Heart left ventricle (tissue), 16 donors: ENCODE measurements around the gene SYNDIG1L. TPM values are rescaled to one million over a fixed set of nuclear protein-coding genes. Genes with fewer than 3 reads are reported as not detected.

Experiments
- ATAC-seq, 4 donors: fragments of 200-7000 bp; cut with Tn5 transposase; one replicate each; pipeline ENCODE4 v1.9.1; 2020 to 2022; ENCODE audit warnings: moderate library complexity in 4 of 4, mild to moderate bottlenecking in 3 of 4, moderate number of reproducible peaks in 1 of 4
- DNase-seq, 5 donors: peaks; one replicate each; pipeline ENCODE4 v3.0.0-alpha.2; 2020
- H3K27ac ChIP-seq, 12 donors: fragments of 200-600 bp; sonication (generic) in 4 of 12; one replicate each; pipeline versions ENCODE4 v1.5.0 to v1.8.0; 2016 to 2022; ENCODE audit warnings: mild to moderate bottlenecking in 2 of 12
- H3K27me3 ChIP-seq, 9 donors: fragments of 200-600 bp; sonication (generic) in 2 of 9; one replicate each; pipeline versions ENCODE4 v1.5.1 to v1.8.0; 2016 to 2022; ENCODE audit warnings: mild to moderate bottlenecking in 3 of 9
- H3K36me3 ChIP-seq, 9 donors: fragments of 200-600 bp; sonication (generic) in 2 of 9; one replicate each; pipeline versions ENCODE4 v1.5.0 to v1.8.0; 2018 to 2022; ENCODE audit warnings: mild to moderate bottlenecking in 2 of 9
- H3K4me1 ChIP-seq, 12 donors: fragments of 200-600 bp; sonication (generic) in 4 of 12; one replicate each; pipeline versions ENCODE4 v1.5.0 to v1.8.0; 2016 to 2022; ENCODE audit warnings: mild to moderate bottlenecking in 3 of 12
- H3K4me3 ChIP-seq, 12 donors: fragments of 200-600 bp; sonication (generic) in 4 of 12; one replicate each; pipeline versions ENCODE4 v1.5.0 to v1.8.0; 2017 to 2022; ENCODE audit warnings: mild to moderate bottlenecking in 9 of 12, moderate library complexity in 4 of 12
- H3K9me3 ChIP-seq, 12 donors: fragments of 200-600 bp; sonication (generic) in 4 of 12; one replicate each; pipeline versions ENCODE4 v1.5.0 to v1.8.0; 2016 to 2022; ENCODE audit warnings: mild to moderate bottlenecking in 1 of 12
- CTCF ChIP-seq, 12 donors: fragments of 200-600 bp; sonication (generic) in 4 of 12; IDR thresholded peaks; one replicate each; pipeline versions ENCODE4 v1.5.0 to v1.8.0; 2018 to 2022; ENCODE audit warnings: antibody characterized with exemption in 12 of 12, mild to moderate bottlenecking in 5 of 12
- POLR2A ChIP-seq, 2 donors: fragments of 450-650 bp; IDR thresholded peaks; one replicate each; pipeline ENCODE4 v1.6.1; 2017; ENCODE audit warnings: antibody characterized with exemption in 2 of 2, mild to moderate bottlenecking in 2 of 2, moderate library complexity in 2 of 2
- WGBS, 4 donors: extraction: QIAGEN DNeasy Blood & Tissue Kit in 2 of 4; methylation state at CpG; one replicate each; pipeline versions ENCODE4 v1.1.5 to v1.1.7; 2013 to 2018; 5-methylcytosine and 5-hydroxymethylcytosine counted together
- intact Hi-C, 10 donors: fragments of 100-400 bp; cut with DNase I; formaldehyde crosslinking; loops; one replicate each; pipeline versions ENCODE4 v1.11.1 to v1.14.2; 2022
- polyA plus RNA-seq, 2 donors: library from polyadenylated mRNA; stranded (reverse); fragments of 200-250 nt; gene quantifications; one replicate each; pipeline ENCODE4 v1.2.3, GENCODE V29; 2013
- total RNA-seq, 9 donors: library from RNA; depleted of rRNA in 2 of 9; stranded (reverse); fragments of >200 nt in 2 of 9; fragmentation: NEBNext Ultra II Directional in 3 of 9; extraction: Animal tissue kit (Norgen Biotek cat#: 25700) in 3 of 9; gene quantifications; one replicate each; pipeline versions ENCODE4 v1.1.0 to v1.2.4, GENCODE V29; 2016 to 2023
- donor health status: ischemic (EF 13 %, LVEDD 7.1; RV severe dilation, severe dysfunction).
- donor health status: healthy with polysubstance abuse.
- donor health status: DM: no; HTN: yes; CAD: no.
- donor health status: DM: no; HTN: no; CAD: no.
- donor health status: ischemic (EF 25% LVEDD 6.9; RV normal size, moderate dysfunction).
- donor health status: ischemic (EF 25% LVEDD 5.7; RV mildly dilated, moderate dysfunction).
- donor health status: healthy.
- donor health status: DM: yes; HTN: yes; CAD: no.
- donor health status: ischemic (EF 35%, LVEDD 5.7; RV mildly dilated, moderate dysfunction).
- donor health status: nonischemic (EF 11% LVEDD 7.7; RV severe dilation, severe dysfunction).
- donor health status: DM: yes; HTN: yes; CAD: no.
- donor health status: PGD.
- donor health status: ischemic (EF 29% LVEDD 5.4; RV normal size, mild dysfunction).
- donor health status: nonischemic (EF 23%, LVEDD 6.1; RV moderate dilation, normal function).

Gene SYNDIG1L
- total and polyA plus RNA-seq, 11 donors: 0.06 to 0.32 (median 0.10) TPM; not detected in 6

GRCh38 chr14:74362361-74362915 is 63.6 kb downstream of the SYNDIG1L start:
- TF ChIP-seq CTCF (IDR thresholded peaks at IDR 0.05) (peak; percentile 89 to 96 (median 94)), POLR2A (IDR thresholded peaks at IDR 0.05) (no peak)
- Histone ChIP-seq H3K36me3 (no peaks in the 10 kb centered on the region), H3K27ac (no peak overlapping the region), H3K4me3 (no peak overlapping the region), H3K27me3 (peaks cover 0 to 14% (median 0%) of the 10 kb centered on the region in 9 donors), H3K9me3 (no peaks in the 10 kb centered on the region), H3K4me1 (peaks cover 0 to 4% (median 0%) of the 10 kb centered on the region in 12 donors)
- DNase-seq (peak; percentile 68 to 83 (median 82)), ATAC-seq (peak; percentile 63 to 89 (median 84))
- WGBS, 4 donors: 26 to 33% (median 29%) methylated on average over 12 of the region's 12 CpGs
- intact Hi-C loops: loop anchor here (1.0 to 10.0 kb wide), 9 partner anchors 115 to 440 kb away; partner anchors contain the start of genes LTBP2 (in 6 of the 10), ISCA2 (in 2 of the 10) and NPC2 (in 2 of the 10)

GRCh38 chr14:74360163-74360562 is 65.8 kb downstream of the SYNDIG1L start:
- intact Hi-C loops: loop anchor here in 8 of 10 donors (5.0 to 10.0 kb wide), 5 partner anchors 117 to 442 kb away; partner anchors contain the start of genes LTBP2 (in 6 of the 8), ISCA2 (in 2 of the 8) and NPC2 (in 2 of the 8)
- Histone ChIP-seq H3K4me3 (no peak overlapping the region), H3K27ac (no peak overlapping the region), H3K27me3 (peaks cover 0 to 7% (median 0%) of the 10 kb centered on the region in 9 donors), H3K4me1 (peaks cover 0 to 4% (median 0%) of the 10 kb centered on the region in 12 donors), H3K9me3 (no peaks in the 10 kb centered on the region), H3K36me3 (no peaks in the 10 kb centered on the region)
- DNase-seq (no peak), ATAC-seq (no peak)
- TF ChIP-seq POLR2A (IDR thresholded peaks at IDR 0.05) (no peak), CTCF (IDR thresholded peaks at IDR 0.05) (no peak)
- WGBS, 4 donors: 60 to 74% (median 65%) methylated on average over 2 to 3 of the region's 3 CpGs

- WGBS, 4 donors: 90 to 93% (median 91%) methylated on average over 14 to 17 of the region's 17 CpGs
- no peak overlapping the region for H3K27ac ChIP-seq
- no peak overlapping the region for H3K4me3 ChIP-seq
- H3K36me3 ChIP-seq: no peaks in the 10 kb centered on the region
- ATAC-seq (peak in 1 of 4 donors; percentile 21), DNase-seq (no peak)
- H3K27me3 ChIP-seq: peaks cover 0 to 9% (median 0%) of the 10 kb centered on the region in 9 donors
- peaks cover 0 to 4% (median 0%) of the 10 kb centered on the region in 12 donors for H3K4me1 ChIP-seq
- no peaks in the 10 kb centered on the region for H3K9me3 ChIP-seq
- intact Hi-C loops: no loop called here
- TF ChIP-seq CTCF (IDR thresholded peaks at IDR 0.05) (no peak), POLR2A (IDR thresholded peaks at IDR 0.05) (no peak)
These were observed 67.7 kb downstream of the SYNDIG1L start for GRCh38 chr14:74358176-74358829.

GRCh38 chr14:74357585-74357984 is 68.4 kb downstream of the SYNDIG1L start:
- TF ChIP-seq CTCF (IDR thresholded peaks at IDR 0.05) (no peak), POLR2A (IDR thresholded peaks at IDR 0.05) (no peak)
- Histone ChIP-seq H3K27me3 (peaks cover 0 to 16% (median 0%) of the 10 kb centered on the region in 9 donors), H3K4me3 (no peak overlapping the region), H3K9me3 (no peaks in the 10 kb centered on the region), H3K4me1 (peaks cover 0 to 3% (median 0%) of the 10 kb centered on the region in 12 donors), H3K27ac (no peak overlapping the region), H3K36me3 (no peaks in the 10 kb centered on the region)
- intact Hi-C loops: no loop called here
- WGBS, 4 donors: 87 to 93% (median 88%) methylated on average over 4 to 19 of the region's 19 CpGs
- DNase-seq: no peak
- ATAC-seq: no peak
